Umbilical cord (tissue), 1 donor: ENCODE results near the gene VARS1. TPM values are rescaled to one million over a fixed set of nuclear protein-coding genes. Genes with fewer than 3 reads are reported as not detected.

ENCODE experiments used
- total RNA-seq: library from RNA; depleted of rRNA; stranded (reverse); fragments of >200 nt; gene quantifications from one replicate; pipeline ENCODE4 v1.2.3, GENCODE V29; 2014; ENCODE audit warnings: low replicate concordance; ENCODE audit not compliant: insufficient read depth

The VARS1 gene
- total RNA-seq, 1 donor from 2014 or later, result 18.8 TPM

Other genes starting within 250 kb of the VARS1 start
- 3.6 TPM for gene ATP6V1G2, start 249.1 kb downstream of the VARS1 start, total RNA-seq
- gene NFKBIL1, start 248.1 kb downstream of the VARS1 start, total RNA-seq, result 28.6 TPM
- not detected for gene LTA, start 223.5 kb downstream of the VARS1 start, total RNA-seq
- gene TNF, start 220.2 kb downstream of the VARS1 start, total RNA-seq, result 1.4 TPM
- 0.96 TPM for gene LTB, start 213.3 kb downstream of the VARS1 start, total RNA-seq
- not detected for gene LST1, start 209.5 kb downstream of the VARS1 start, total RNA-seq
- gene NCR3, start 202.7 kb downstream of the VARS1 start, total RNA-seq, result not detected
- 63.6 TPM for gene AIF1, start 180.5 kb downstream of the VARS1 start, total RNA-seq
- 21.4 TPM for gene PRRC2A, start 175.0 kb downstream of the VARS1 start, total RNA-seq
- gene BAG6, start 143.1 kb downstream of the VARS1 start, total RNA-seq, result 58.7 TPM
- gene APOM, start 139.9 kb downstream of the VARS1 start, total RNA-seq, result not detected
- 24.1 TPM for gene C6orf47, start 135.0 kb downstream of the VARS1 start, total RNA-seq
- 9.6 TPM for gene GPANK1, start 130.8 kb downstream of the VARS1 start, total RNA-seq
- gene CSNK2B, start 129.7 kb downstream of the VARS1 start, total RNA-seq, result 36.6 TPM
- gene LY6G5B, start 125.8 kb downstream of the VARS1 start, total RNA-seq, result 1.2 TPM
- gene LY6G5C, start 114.7 kb downstream of the VARS1 start, total RNA-seq, result 0.48 TPM
- gene ABHD16A, start 92.4 kb downstream of the VARS1 start, total RNA-seq, result 33.7 TPM
- gene LY6G6F, start 88.9 kb downstream of the VARS1 start, total RNA-seq, result not detected
- not detected for gene LY6G6D, start 80.4 kb downstream of the VARS1 start, total RNA-seq
- 3.1 TPM for gene LY6G6C, start 74.0 kb downstream of the VARS1 start, total RNA-seq
- 3.1 TPM for gene MPIG6B, start 72.4 kb downstream of the VARS1 start, total RNA-seq
- 87.4 TPM for gene DDAH2, start 66.5 kb downstream of the VARS1 start, total RNA-seq
- 203 TPM for gene CLIC1, start 59.2 kb downstream of the VARS1 start, total RNA-seq
- gene MSH5, start 55.7 kb downstream of the VARS1 start, total RNA-seq, result 8.2 TPM
- gene SAPCD1, start 33.1 kb downstream of the VARS1 start, total RNA-seq, result not detected
- not detected for gene VWA7, start 18.4 kb downstream of the VARS1 start, total RNA-seq
- 28.9 TPM for gene LSM2, start 11.2 kb upstream of the VARS1 start, total RNA-seq
- 1.4 TPM for gene HSPA1L, start 19.5 kb upstream of the VARS1 start, total RNA-seq
- gene HSPA1A, start 19.8 kb upstream of the VARS1 start, total RNA-seq, result 84.7 TPM
- 37.3 TPM for gene HSPA1B, start 32.0 kb upstream of the VARS1 start, total RNA-seq
- 47.9 TPM for gene NEU1, start 67.1 kb upstream of the VARS1 start, total RNA-seq
- gene SLC44A4, start 83.2 kb upstream of the VARS1 start, total RNA-seq, result 0.96 TPM
- gene EHMT2, start 101.9 kb upstream of the VARS1 start, total RNA-seq, result 33.9 TPM
- gene ZBTB12, start 106.3 kb upstream of the VARS1 start, total RNA-seq, result 1.9 TPM
- 27.0 TPM for gene C2, start 132.0 kb upstream of the VARS1 start, total RNA-seq
- 34.7 TPM for gene CFB, start 150.3 kb upstream of the VARS1 start, total RNA-seq
- 54.9 TPM for gene NELFE, start 163.2 kb upstream of the VARS1 start, total RNA-seq
- 34.7 TPM for gene SKIC2, start 163.4 kb upstream of the VARS1 start, total RNA-seq
- 13.2 TPM for gene DXO, start 176.4 kb upstream of the VARS1 start, total RNA-seq
- gene C4A, start 186.3 kb upstream of the VARS1 start, total RNA-seq, result 26.2 TPM
- gene C4B, start 219.0 kb upstream of the VARS1 start, total RNA-seq, result 32.3 TPM
- gene CYP21A2, start 242.7 kb upstream of the VARS1 start, total RNA-seq, result not detected